ENCODE data around the gene VSTM5. TPM values are rescaled to one million over a fixed set of nuclear protein-coding genes. Genes with fewer than 3 reads are reported as not detected.

VSTM5 gene
- total RNA-seq, 1 experiment from 2014 or later, result not detected

DNA sequence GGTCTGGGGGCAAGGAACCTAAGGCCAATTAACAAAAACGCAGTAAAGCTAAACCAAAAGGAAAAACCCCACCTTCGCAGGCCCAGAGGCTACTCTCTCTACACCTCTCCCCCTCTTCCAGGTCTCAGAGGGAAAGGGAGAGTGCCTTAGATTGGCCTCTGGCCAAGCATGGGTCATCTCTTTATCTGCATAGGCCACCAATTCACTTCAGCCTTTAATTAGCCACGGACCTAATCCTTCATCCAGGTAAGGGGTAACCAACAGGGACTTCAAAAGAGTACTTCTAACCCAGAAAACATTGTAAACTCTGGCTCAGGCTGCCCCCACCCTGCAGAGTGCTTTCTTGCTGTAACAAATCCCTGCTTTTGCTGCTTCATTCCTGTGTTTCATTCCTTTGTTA, 9.4 kb downstream of the VSTM5 start (continued):
- TF ChIP-seq REST (IDR thresholded peaks at IDR 0.05; ENCODE audit: low read depth), result no peak
- TF ChIP-seq EZH2phosphoT487 (IDR thresholded peaks at IDR 0.05; ENCODE audit: borderline replicate concordance), result no peak

- ChIA-PET POLR2A (no interaction called here), RAD21 (ENCODE audit: low non-redundant PET in 1 of 2, low total read pairs in 2 of 2, uncharacterized antibody in 2 of 2, unreplicated experiment in 2 of 2) (no interaction called here), CTCF (no interaction called here)
- H3K4me3 ChIP-seq (replicated peaks in 1 of 2; ENCODE audit: low read depth in 1 of 2, low read length in 2 of 2), result no peak overlapping the region
- no peaks in the 10 kb centered on the region for H3K79me2 ChIP-seq (ENCODE audit: insufficient read depth, low read length)
- ATAC-seq, result no peak
- BruUV-seq (replicated peaks), result no TSS peak
- TF ChIP-seq CEBPB (IDR thresholded peaks at IDR 0.05; ENCODE audit: low read depth) (no peak), SIN3A (IDR thresholded peaks at IDR 0.05; ENCODE audit: low read depth) (no peak), POLR2A (IDR thresholded peaks at IDR 0.05; ENCODE audit: borderline replicate concordance, extremely low read depth, insufficient read depth, insufficient read length) (no peak), POLR2AphosphoS5 (IDR thresholded peaks at IDR 0.05; ENCODE audit: low read depth, low read length) (no peak), EZH2 (IDR thresholded peaks at IDR 0.05) (no peak), ELF1 (IDR thresholded peaks at IDR 0.05; ENCODE audit: borderline replicate concordance, low read depth) (no peak), ZBTB33 (IDR thresholded peaks at IDR 0.05; ENCODE audit: extremely low read depth, insufficient replicate concordance, low read length) (no peak), SRF (IDR thresholded peaks at IDR 0.05; ENCODE audit: low read depth) (no peak), YY1 (IDR thresholded peaks at IDR 0.05; ENCODE audit: extremely low read depth, insufficient replicate concordance, low read depth, low read length) (no peak), EGR1 (IDR thresholded peaks at IDR 0.05; ENCODE audit: low read depth) (no peak), ZFX (IDR thresholded peaks at IDR 0.05) (no peak)
- H3K4me2 ChIP-seq (ENCODE audit: low read length), result no peak overlapping the region
- no peak for DNase-seq (ENCODE audit: low read depth, low spot score)
- H3K9me2 ChIP-seq (ENCODE audit: insufficient read depth), result no peaks in the 10 kb centered on the region
- no peaks in the 10 kb centered on the region for H3K27me3 ChIP-seq (ENCODE audit: insufficient read depth, low read length)
- intact Hi-C loops (cut with micrococcal nuclease), result no loop called here
- no peaks in the 10 kb centered on the region for H3K36me3 ChIP-seq (ENCODE audit: control insufficient read depth in 1 of 2, insufficient read depth in 2 of 2, low read length in 2 of 2)
- H3K4me1 ChIP-seq (ENCODE audit: control insufficient read depth in 1 of 2, insufficient read depth in 2 of 2, low read length in 2 of 2), result peaks cover 0 to 32% of the 10 kb centered on the region in 2 experiments; a peak in 2 of 4 replicates
- no peak overlapping the region for H3K27ac ChIP-seq (ENCODE audit: low read depth, low read length)
- H3K9ac ChIP-seq (ENCODE audit: low read length), result no peak overlapping the region
- no peaks in the 10 kb centered on the region for H3K9me3 ChIP-seq (ENCODE audit: control insufficient read depth in 1 of 2, insufficient read depth in 1 of 2, low read depth in 1 of 2, low read length in 2 of 2)
- no peak overlapping the region for H2AFZ ChIP-seq (ENCODE audit: low read depth, low read length, poor library complexity, severe bottlenecking)
- no peaks in the 10 kb centered on the region for H4K20me1 ChIP-seq (ENCODE audit: insufficient read depth)
These were observed 10.2 kb downstream of the VSTM5 start for GRCh38 chr11:93840180-93840579.

All from HCT116 (cell line).